Measurements from ENCODE around the gene CCDC141.

GRCh38 chr2:178865999-178866398 is 183.9 kb downstream of the CCDC141 start:
- TF ChIP-seq ATF3 (IDR thresholded peaks at IDR 0.05) (no peak), CTCF (IDR thresholded peaks at IDR 0.05 in 2 of 3, conservative IDR thresholded peaks at IDR 0.05 in 1 of 3; ENCODE audit: borderline replicate concordance in 1 of 3, insufficient read depth in 1 of 3, low read depth in 2 of 3, low read length in 2 of 3) (no peak), JUND (IDR thresholded peaks at IDR 0.05) (no peak), RAD21 (IDR thresholded peaks at IDR 0.05; ENCODE audit: low read depth) (no peak), SRF (IDR thresholded peaks at IDR 0.05; ENCODE audit: low read depth) (no peak), POLR2A (IDR thresholded peaks at IDR 0.05; ENCODE audit: borderline replicate concordance, extremely low read depth, insufficient read depth, insufficient read length) (no peak), ZNF274 (IDR thresholded peaks at IDR 0.05; ENCODE audit: low read depth, low read length) (no peak), MAX (IDR thresholded peaks at IDR 0.05) (no peak), POLR2AphosphoS5 (IDR thresholded peaks at IDR 0.05; ENCODE audit: low read depth, low read length) (no peak)

Measured in HCT116 (cell line).